GM19328 (cell line): ENCODE data around the gene JADE1.

Experiments used
- ATAC-seq: cut with Tn5 transposase; IDR thresholded peaks from one replicate; pipeline ENCODE4 v1.9.1; 2021; ENCODE audit warnings: mild to moderate bottlenecking, moderate library complexity; ENCODE audit not compliant: unreplicated experiment

The JADE1 gene

GRCh38 chr4:128810331-128810870 is 901 bp downstream of the JADE1 start:
- no peak for ATAC-seq

GRCh38 chr4:128810871-128811570 is 1.5 kb downstream of the JADE1 start:
- peak; percentile 42 for ATAC-seq

- peak; percentile 43 for ATAC-seq
Measured at GRCh38 chr4:128811571-128812441, 2.3 kb downstream of the JADE1 start.

GRCh38 chr4:128812442-128813235 is 3.1 kb downstream of the JADE1 start:
- ATAC-seq = no peak

- ATAC-seq = no peak
Measured at GRCh38 chr4:128813965-128814364, 4.5 kb downstream of the JADE1 start.

GRCh38 chr4:128818442-128818841 is 8.9 kb downstream of the JADE1 start:
- ATAC-seq = no peak

GRCh38 chr4:128819082-128819742 is 9.7 kb downstream of the JADE1 start:
- ATAC-seq = no peak

GRCh38 chr4:128820671-128821070 is 11.2 kb downstream of the JADE1 start:
- ATAC-seq = no peak

GRCh38 chr4:128821151-128821550 is 11.7 kb downstream of the JADE1 start:
- ATAC-seq = no peak

GRCh38 chr4:128823025-128823661 is 13.6 kb downstream of the JADE1 start:
- no peak for ATAC-seq

GRCh38 chr4:128825226-128825625 is 15.7 kb downstream of the JADE1 start:
- ATAC-seq = no peak

- ATAC-seq = no peak
Measured at GRCh38 chr4:128827296-128827695, 17.8 kb downstream of the JADE1 start.

- no peak for ATAC-seq
Measured at GRCh38 chr4:128830906-128831503, 21.5 kb downstream of the JADE1 start.

GRCh38 chr4:128831531-128832242 is 22.2 kb downstream of the JADE1 start:
- ATAC-seq = no peak

- ATAC-seq = no peak
Measured at GRCh38 chr4:128832243-128832625, 22.7 kb downstream of the JADE1 start.

GRCh38 chr4:128835498-128836222 is 26.2 kb downstream of the JADE1 start:
- ATAC-seq = no peak

GRCh38 chr4:128837198-128837597 is 27.7 kb downstream of the JADE1 start:
- no peak for ATAC-seq

GRCh38 chr4:128837679-128838078 is 28.2 kb downstream of the JADE1 start:
- no peak for ATAC-seq
